Activated CD4-positive, alpha-beta memory T cell treated with anti-CD3 and anti-CD28 coated beads, Interleukin-2, amount 10 ng/mL, durations not matched to agents 7 days and 5 days (primary cell): ENCODE results near the gene SYNE1. TPM values are rescaled to one million over a fixed set of nuclear protein-coding genes. Genes with fewer than 3 reads are reported as not detected.

ENCODE experiments used
- CTCF ChIA-PET: fragments of 350-600 bp; sonication (Branson Sonifier 250); formaldehyde crosslinking; loops from one replicate; lab custom pipeline; 2021; ENCODE audit warnings: antibody characterized with exemption, inconsistent platforms; lab: Charles Lee
- POLR2A ChIA-PET: fragments of 350-600 bp; sonication (Branson Sonifier 250); formaldehyde crosslinking; loops from one replicate; lab custom pipeline; 2021; ENCODE audit warnings: antibody characterized with exemption; lab: Charles Lee
- DNase-seq: peaks from one replicate; pipeline ENCODE4 v3.0.0-alpha.2; 2020
- H3K27ac Mint-ChIP-seq: one replicate; pipeline ENCODE4 v1.8.0; 2021; ENCODE audit warnings: mild to moderate bottlenecking, mixed read lengths
- H3K27me3 Mint-ChIP-seq: one replicate; pipeline ENCODE4 v1.8.0; 2021; ENCODE audit warnings: mixed read lengths
- H3K36me3 Mint-ChIP-seq: one replicate; pipeline ENCODE4 v1.8.0; 2021; ENCODE audit warnings: low read depth, mixed read lengths
- H3K4me1 Mint-ChIP-seq: one replicate; pipeline ENCODE4 v1.8.0; 2021; ENCODE audit warnings: mixed read lengths
- H3K4me3 Mint-ChIP-seq: one replicate; pipeline ENCODE4 v1.8.0; 2021; ENCODE audit warnings: mild to moderate bottlenecking, mixed read lengths
- H3K9me3 Mint-ChIP-seq: one replicate; pipeline ENCODE4 v1.8.0; 2021; ENCODE audit warnings: mixed read lengths
- total RNA-seq, 2 experiments: library from RNA; stranded (reverse); gene quantifications; one replicate each; pipeline ENCODE4 v1.2.3, GENCODE V29; 2021

Gene SYNE1
- total RNA-seq, 2 experiments from 2014 or later, result 85.5 to 86.8 TPM

GRCh38 chr6:152189736-152190135, 447.4 kb downstream of the SYNE1 start:
- H3K27me3 Mint-ChIP-seq, result no peaks in the 10 kb centered on the region
- DNase-seq, result no peak
- peaks cover 51% of the 10 kb centered on the region for H3K36me3 Mint-ChIP-seq
- ChIA-PET CTCF (no interaction called here), POLR2A (no interaction called here)
- peaks cover 8% of the 10 kb centered on the region for H3K9me3 Mint-ChIP-seq
- peaks cover 25% of the 10 kb centered on the region for H3K4me1 Mint-ChIP-seq
- no peak overlapping the region for H3K27ac Mint-ChIP-seq
- H3K4me3 Mint-ChIP-seq, result no peak overlapping the region

- Mint-ChIP-seq H3K4me3 (no peak overlapping the region), H3K4me1 (peaks cover 35% of the 10 kb centered on the region), H3K9me3 (peaks cover 2% of the 10 kb centered on the region), H3K27me3 (no peaks in the 10 kb centered on the region), H3K27ac (no peak overlapping the region), H3K36me3 (peaks cover 46% of the 10 kb centered on the region)
- ChIA-PET CTCF (no interaction called here), POLR2A (no interaction called here)
- DNase-seq, result no peak
Observed at GRCh38 chr6:152188011-152188410, 449.2 kb downstream of the SYNE1 start.

- Mint-ChIP-seq H3K27ac (peak overlapping the region; percentile 99), H3K36me3 (peaks cover 44% of the 10 kb centered on the region), H3K9me3 (no peaks in the 10 kb centered on the region), H3K4me1 (peaks cover 46% of the 10 kb centered on the region), H3K4me3 (peak overlapping the region; percentile 14), H3K27me3 (no peaks in the 10 kb centered on the region)
- ChIA-PET CTCF (interaction anchor here (0.7 kb wide), 1 partner anchor 35 kb away, joined by 3 read pairs; no protein-coding TSS in a partner anchor), POLR2A (interaction anchor here (1.2 to 3.1 kb wide), 2 partner anchors 48 to 115 kb away, joined by 3 to 27 read pairs; no protein-coding TSS in a partner anchor)
- no peak for DNase-seq
Observed at GRCh38 chr6:152186840-152187239, 450.3 kb downstream of the SYNE1 start.

GRCh38 chr6:152184917-152185574, 452.1 kb downstream of the SYNE1 start:
- H3K9me3 Mint-ChIP-seq, result no peaks in the 10 kb centered on the region
- H3K27me3 Mint-ChIP-seq, result no peaks in the 10 kb centered on the region
- peak; percentile 31 for DNase-seq
- POLR2A ChIA-PET, result interaction anchor here (0.6 to 4.1 kb wide), 27 partner anchors 9 to 832 kb away, joined by 3 to 110 read pairs (median 4); partner anchors contain the start of genes FBXO5 and RMND1
- CTCF ChIA-PET, result interaction anchor here (1.0 to 2.3 kb wide), 11 partner anchors 9 to 799 kb away, joined by 3 to 18 read pairs (median 4); partner anchors contain the start of gene FBXO5
- peaks cover 61% of the 10 kb centered on the region for H3K4me1 Mint-ChIP-seq
- H3K27ac Mint-ChIP-seq, result peak overlapping the region; percentile 99
- peaks cover 52% of the 10 kb centered on the region for H3K36me3 Mint-ChIP-seq
- peak overlapping the region; percentile 87 for H3K4me3 Mint-ChIP-seq

- CTCF ChIA-PET, result interaction anchor here (1.3 to 2.3 kb wide), 9 partner anchors 8 to 798 kb away, joined by 3 to 18 read pairs (median 7); partner anchors contain the start of gene FBXO5
- Mint-ChIP-seq H3K9me3 (no peaks in the 10 kb centered on the region), H3K36me3 (peaks cover 54% of the 10 kb centered on the region), H3K27me3 (no peaks in the 10 kb centered on the region), H3K4me1 (peaks cover 62% of the 10 kb centered on the region), H3K27ac (peak overlapping the region; percentile 99), H3K4me3 (peak overlapping the region; percentile 87)
- POLR2A ChIA-PET, result interaction anchor here (0.8 to 4.1 kb wide), 23 partner anchors 8 to 811 kb away, joined by 3 to 110 read pairs (median 5); partner anchors contain the start of genes FBXO5 and RMND1
- DNase-seq, result no peak
Observed at GRCh38 chr6:152184573-152184916, 452.6 kb downstream of the SYNE1 start.

GRCh38 chr6:152180601-152181000, 456.6 kb downstream of the SYNE1 start:
- H3K27me3 Mint-ChIP-seq, result no peaks in the 10 kb centered on the region
- peaks cover 41% of the 10 kb centered on the region for H3K4me1 Mint-ChIP-seq
- no peaks in the 10 kb centered on the region for H3K9me3 Mint-ChIP-seq
- CTCF ChIA-PET, result interaction anchor here (0.7 kb wide), 1 partner anchor 1882 kb away, joined by 3 read pairs; no protein-coding TSS in a partner anchor
- H3K27ac Mint-ChIP-seq, result no peak overlapping the region
- H3K4me3 Mint-ChIP-seq, result no peak overlapping the region
- DNase-seq, result no peak
- POLR2A ChIA-PET, result interaction anchor here (1.0 kb wide), 1 partner anchor 803 kb away, joined by 3 read pairs; the partner anchor contains the start of gene FBXO5
- peaks cover 38% of the 10 kb centered on the region for H3K36me3 Mint-ChIP-seq

GRCh38 chr6:152176268-152176667, 460.9 kb downstream of the SYNE1 start:
- no peaks in the 10 kb centered on the region for H3K9me3 Mint-ChIP-seq
- no peaks in the 10 kb centered on the region for H3K27me3 Mint-ChIP-seq
- POLR2A ChIA-PET, result interaction anchor here (1.6 kb wide), 1 partner anchor 8 kb away, joined by 8 read pairs; no protein-coding TSS in a partner anchor
- H3K27ac Mint-ChIP-seq, result no peak overlapping the region
- peaks cover 34% of the 10 kb centered on the region for H3K4me1 Mint-ChIP-seq
- CTCF ChIA-PET, result interaction anchor here (0.8 to 1.3 kb wide), 2 partner anchors 9 to 10 kb away, joined by 4 to 5 read pairs; no protein-coding TSS in a partner anchor
- no peak overlapping the region for H3K4me3 Mint-ChIP-seq
- peaks cover 52% of the 10 kb centered on the region for H3K36me3 Mint-ChIP-seq
- no peak for DNase-seq

GRCh38 chr6:152173957-152174356, 463.2 kb downstream of the SYNE1 start:
- POLR2A ChIA-PET, result interaction anchor here (1.0 to 5.3 kb wide), 2 partner anchors 10 to 128 kb away, joined by 3 to 110 read pairs; no protein-coding TSS in a partner anchor

GRCh38 chr6:152173321-152173720, 463.8 kb downstream of the SYNE1 start:
- POLR2A ChIA-PET, result interaction anchor here (1.0 to 5.3 kb wide), 2 partner anchors 11 to 128 kb away, joined by 3 to 110 read pairs; no protein-coding TSS in a partner anchor
- H3K4me3 Mint-ChIP-seq, result no peak overlapping the region
- no peaks in the 10 kb centered on the region for H3K9me3 Mint-ChIP-seq
- H3K36me3 Mint-ChIP-seq, result peaks cover 57% of the 10 kb centered on the region
- DNase-seq, result no peak
- no peak overlapping the region for H3K27ac Mint-ChIP-seq
- CTCF ChIA-PET, result interaction anchor here (0.9 to 3.4 kb wide), 2 partner anchors 12 to 28 kb away, joined by 3 to 18 read pairs; no protein-coding TSS in a partner anchor
- peaks cover 37% of the 10 kb centered on the region for H3K4me1 Mint-ChIP-seq
- H3K27me3 Mint-ChIP-seq, result no peaks in the 10 kb centered on the region

More at GRCh38 chr6:152173957-152174356, 463.2 kb downstream of the SYNE1 start:
- CTCF ChIA-PET, result no interaction called here
- H3K4me3 Mint-ChIP-seq, result no peak overlapping the region
- no peaks in the 10 kb centered on the region for H3K9me3 Mint-ChIP-seq
- H3K27me3 Mint-ChIP-seq, result no peaks in the 10 kb centered on the region
- H3K27ac Mint-ChIP-seq, result no peak overlapping the region
- DNase-seq, result no peak
- H3K36me3 Mint-ChIP-seq, result peaks cover 54% of the 10 kb centered on the region
- H3K4me1 Mint-ChIP-seq, result peaks cover 37% of the 10 kb centered on the region

- CTCF ChIA-PET, result interaction anchor here (0.9 to 3.4 kb wide), 2 partner anchors 14 to 112 kb away, joined by 3 to 18 read pairs; no protein-coding TSS in a partner anchor
- H3K27ac Mint-ChIP-seq, result peak overlapping the region; percentile 93
- POLR2A ChIA-PET, result interaction anchor here (1.3 to 5.3 kb wide), 5 partner anchors 13 to 481 kb away, joined by 4 to 110 read pairs (median 8); no protein-coding TSS in a partner anchor
- H3K27me3 Mint-ChIP-seq, result no peaks in the 10 kb centered on the region
- no peaks in the 10 kb centered on the region for H3K9me3 Mint-ChIP-seq
- peaks cover 40% of the 10 kb centered on the region for H3K4me1 Mint-ChIP-seq
- H3K4me3 Mint-ChIP-seq, result peak overlapping the region; percentile 58
- peak; percentile 78 for DNase-seq
- H3K36me3 Mint-ChIP-seq, result peaks cover 66% of the 10 kb centered on the region
Observed at GRCh38 chr6:152170702-152171667, 466.2 kb downstream of the SYNE1 start.

- H3K27me3 Mint-ChIP-seq, result no peaks in the 10 kb centered on the region
- peaks cover 40% of the 10 kb centered on the region for H3K4me1 Mint-ChIP-seq
- H3K9me3 Mint-ChIP-seq, result no peaks in the 10 kb centered on the region
- DNase-seq, result no peak
- POLR2A ChIA-PET, result interaction anchor here (1.8 to 5.3 kb wide), 4 partner anchors 14 to 480 kb away, joined by 6 to 110 read pairs (median 8); no protein-coding TSS in a partner anchor
- peaks cover 65% of the 10 kb centered on the region for H3K36me3 Mint-ChIP-seq
- peak overlapping the region; percentile 93 for H3K27ac Mint-ChIP-seq
- CTCF ChIA-PET, result interaction anchor here (0.9 to 3.4 kb wide), 2 partner anchors 15 to 113 kb away, joined by 3 to 18 read pairs; no protein-coding TSS in a partner anchor
- H3K4me3 Mint-ChIP-seq, result peak overlapping the region; percentile 58
Observed at GRCh38 chr6:152170313-152170701, 466.9 kb downstream of the SYNE1 start.
